Erythroblast (primary cell): ENCODE results near the gene NDEL1.
A peak's percentile ranks its signal among the peaks of the same experiment; 100 is the strongest.
"Not testable (repeated sequence)": the region's sequence is repeated elsewhere in the genome, so short reads cannot be mapped to it uniquely, and the experiment has no call there.

ENCODE experiments used
- DNase-seq, 2 experiments: peaks; one replicate each; lab custom pipeline; 2025; lab: John Stamatoyannopoulos, UW
- GATA1 ChIP-seq: IDR thresholded peaks from 2 replicates; pipeline ENCODE4 v1.6.1; 2011; ENCODE audit warnings: low read depth, mild to moderate bottlenecking, control low read depth, low read length, moderate library complexity
- POLR2A ChIP-seq: IDR thresholded peaks from 2 replicates; pipeline ENCODE4 v1.6.1; 2011; ENCODE audit warnings: mild to moderate bottlenecking, low read length

The NDEL1 gene

GRCh38 chr17:8435245-8436168 is at the start of gene NDEL1:
NDEL1 (plus strand) TSS chr17:8435884; CDS start chr17:8444272, 8,388 bp downstream.
- peak; percentile 98 to 100 for DNase-seq
- TF ChIP-seq GATA1 = no peak
- TF ChIP-seq POLR2A = peak; percentile 96

GRCh38 chr17:8386841-8387240 is 48.8 kb upstream of the NDEL1 start:
- peak; percentile 58 to 86 for DNase-seq
- no peak for TF ChIP-seq POLR2A
- TF ChIP-seq GATA1 = no peak

GRCh38 chr17:8387914-8388651 is 47.6 kb upstream of the NDEL1 start:
- no peak for DNase-seq
- TF ChIP-seq POLR2A = no peak
- no peak for TF ChIP-seq GATA1

- DNase-seq = no peak
- no peak for TF ChIP-seq POLR2A
- TF ChIP-seq GATA1 = no peak
Observed at GRCh38 chr17:8391711-8392110, 44.0 kb upstream of the NDEL1 start.

GRCh38 chr17:8392274-8392673 is 43.4 kb upstream of the NDEL1 start:
- TF ChIP-seq POLR2A = no peak
- no peak for TF ChIP-seq GATA1
- DNase-seq = no peak

- TF ChIP-seq GATA1 (no peak), POLR2A (no peak)
- no peak for DNase-seq
Observed at GRCh38 chr17:8392674-8393469, 42.8 kb upstream of the NDEL1 start.

GRCh38 chr17:8393470-8394231 is 42.0 kb upstream of the NDEL1 start:
- TF ChIP-seq POLR2A = no peak
- TF ChIP-seq GATA1 = no peak
- no peak for DNase-seq

- not testable (repeated sequence) for DNase-seq
Observed at GRCh38 chr17:8394497-8394896, 41.2 kb upstream of the NDEL1 start.

- no peak for DNase-seq
- TF ChIP-seq POLR2A (no peak), GATA1 (no peak)
Observed at GRCh38 chr17:8397636-8398035, 38.0 kb upstream of the NDEL1 start, which contains the start of gene RNF222. RNF222 (minus strand) TSS chr17:8397827; CDS start chr17:8393461, 4,366 bp downstream.

GRCh38 chr17:8398980-8399379 is 36.7 kb upstream of the NDEL1 start:
- no peak for TF ChIP-seq POLR2A
- no peak for TF ChIP-seq GATA1
- DNase-seq = no peak

GRCh38 chr17:8401107-8401506 is 34.6 kb upstream of the NDEL1 start:
- no peak for DNase-seq
- TF ChIP-seq GATA1 (no peak), POLR2A (no peak)

- no peak for DNase-seq
- TF ChIP-seq POLR2A (no peak), GATA1 (no peak)
Observed at GRCh38 chr17:8402921-8403536, 32.7 kb upstream of the NDEL1 start.
